ENCODE data around the gene DNAJB5.

DNAJB5 gene

DNA sequence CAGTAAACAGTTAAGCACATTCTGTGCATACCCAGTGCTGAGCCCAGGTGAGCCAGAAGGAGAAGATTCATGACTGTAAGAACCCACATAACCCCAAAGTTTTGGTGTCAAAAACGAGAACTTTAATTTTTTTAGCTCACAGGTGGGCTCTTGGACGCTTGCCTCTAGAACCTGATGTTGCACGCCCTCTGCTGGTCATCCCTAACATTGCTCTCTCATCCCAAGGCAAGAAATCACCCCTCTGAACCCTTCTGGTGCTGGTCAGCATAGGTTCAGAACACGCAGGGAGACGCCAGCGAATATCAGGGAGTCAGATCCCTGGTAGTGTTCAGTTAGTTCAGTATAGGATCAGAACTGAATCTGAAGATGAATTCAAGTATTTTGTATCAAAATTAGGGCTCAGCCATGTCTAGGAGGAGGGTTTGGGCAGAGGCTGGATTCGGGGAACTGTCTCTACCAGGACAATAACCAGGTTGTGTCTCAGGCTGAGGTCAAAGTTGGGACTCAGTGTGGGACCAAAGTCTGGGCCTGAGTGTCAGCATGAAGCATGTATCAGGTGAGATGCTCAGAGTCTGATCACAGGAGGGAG, 4.1 kb upstream of the DNAJB5 start:
- peak; percentile 44 to 62 for DNase-seq

DNA sequence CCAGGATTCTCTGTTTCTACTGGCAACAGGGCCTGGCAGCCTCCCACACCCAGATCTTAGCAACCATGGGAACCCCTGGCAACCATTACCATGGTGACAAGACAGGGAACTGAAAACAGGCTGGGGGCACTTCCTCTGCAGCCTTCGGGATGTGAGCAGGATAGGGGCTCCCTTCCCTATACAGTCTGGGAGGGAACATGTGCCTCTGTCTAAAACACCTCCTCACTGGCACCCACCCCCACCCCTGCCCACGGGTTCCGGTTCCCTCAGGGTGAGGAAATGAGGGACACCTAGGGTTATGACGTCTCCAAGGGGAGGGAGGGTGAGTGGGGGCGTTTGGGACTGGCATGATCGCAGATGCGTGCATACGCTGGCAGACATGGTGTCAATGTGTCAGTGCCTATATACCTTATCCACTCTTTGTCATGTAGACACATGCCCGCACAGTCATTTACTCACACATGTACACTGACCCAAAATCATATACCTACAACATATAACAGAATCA, 3.0 kb upstream of the DNAJB5 start:
- DNase-seq, result peak; percentile 77 to 80

DNA sequence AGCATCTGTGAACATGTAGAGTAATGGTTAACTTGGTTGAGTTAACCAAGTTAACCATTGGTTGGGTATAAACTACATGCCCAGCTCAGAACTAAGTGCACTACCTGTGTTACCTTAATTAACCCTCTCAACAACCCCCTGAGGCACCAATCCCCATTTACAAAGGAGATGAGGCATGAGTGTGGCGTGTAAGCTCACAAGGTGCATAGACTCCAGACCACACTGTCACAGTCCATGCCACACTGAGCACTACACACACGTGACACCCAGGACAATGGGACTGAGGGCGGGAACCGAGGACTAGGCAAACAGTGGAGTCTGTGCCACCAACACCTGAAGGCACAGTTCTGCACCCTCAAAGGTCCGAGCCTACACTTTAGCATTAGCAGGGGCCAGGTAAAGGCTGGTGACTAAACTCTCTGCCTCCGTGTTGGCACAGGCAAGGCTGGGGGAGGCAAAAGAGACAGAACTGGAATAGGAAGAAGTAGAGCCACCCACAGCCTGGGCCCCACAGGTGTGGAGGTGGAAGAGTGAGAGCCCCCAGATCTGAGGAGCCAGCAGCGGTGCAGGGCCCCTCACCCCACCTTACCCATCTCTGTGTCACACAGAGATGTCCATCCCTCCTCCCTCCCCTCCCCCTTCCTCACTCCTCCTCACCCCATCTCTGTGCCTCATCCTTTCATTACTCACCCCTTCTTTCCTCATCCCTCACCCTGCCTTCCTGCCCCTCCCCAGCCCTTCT, 2.2 kb upstream of the DNAJB5 start:
- peak; percentile 33 to 35 for DNase-seq

DNA sequence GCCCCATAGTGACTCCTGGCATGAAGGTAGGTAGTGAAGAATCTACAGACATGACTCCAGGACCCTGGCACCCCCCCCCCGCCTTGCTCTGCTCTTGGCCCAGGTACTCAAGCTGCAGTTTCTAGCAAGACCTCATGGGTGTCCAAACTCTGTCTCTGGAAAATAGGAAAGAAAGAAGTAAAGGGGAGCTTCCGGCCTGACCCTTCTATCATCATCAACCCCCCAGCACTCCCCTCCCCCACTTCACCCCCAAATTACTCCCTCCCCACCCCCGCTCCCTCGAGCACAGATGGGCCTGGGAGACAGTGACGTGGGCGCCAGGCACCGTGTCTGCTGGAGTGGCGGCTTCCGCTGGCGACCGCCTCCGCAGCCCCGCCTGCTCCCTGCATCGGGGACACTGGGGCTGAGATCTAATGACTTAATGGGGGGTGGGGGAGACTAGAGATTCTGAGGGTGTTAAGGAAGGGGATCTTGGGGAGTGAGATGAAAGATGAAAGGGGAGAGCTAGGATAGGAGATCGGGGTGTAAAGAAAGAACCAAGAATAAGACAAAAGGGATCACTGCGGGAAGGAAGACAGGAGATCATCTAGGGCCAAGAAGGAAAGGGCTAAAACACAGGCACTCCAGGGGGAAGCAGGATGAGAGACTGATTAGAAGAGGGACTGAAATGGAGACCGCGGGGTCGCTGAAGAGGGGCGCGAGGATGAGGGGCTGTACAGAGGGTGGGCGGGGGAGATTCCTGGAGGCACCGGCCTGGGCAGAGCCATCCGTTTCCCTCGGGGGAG, 1.1 kb upstream of the DNAJB5 start:
- peak; percentile 65 to 71 for DNase-seq

DNA sequence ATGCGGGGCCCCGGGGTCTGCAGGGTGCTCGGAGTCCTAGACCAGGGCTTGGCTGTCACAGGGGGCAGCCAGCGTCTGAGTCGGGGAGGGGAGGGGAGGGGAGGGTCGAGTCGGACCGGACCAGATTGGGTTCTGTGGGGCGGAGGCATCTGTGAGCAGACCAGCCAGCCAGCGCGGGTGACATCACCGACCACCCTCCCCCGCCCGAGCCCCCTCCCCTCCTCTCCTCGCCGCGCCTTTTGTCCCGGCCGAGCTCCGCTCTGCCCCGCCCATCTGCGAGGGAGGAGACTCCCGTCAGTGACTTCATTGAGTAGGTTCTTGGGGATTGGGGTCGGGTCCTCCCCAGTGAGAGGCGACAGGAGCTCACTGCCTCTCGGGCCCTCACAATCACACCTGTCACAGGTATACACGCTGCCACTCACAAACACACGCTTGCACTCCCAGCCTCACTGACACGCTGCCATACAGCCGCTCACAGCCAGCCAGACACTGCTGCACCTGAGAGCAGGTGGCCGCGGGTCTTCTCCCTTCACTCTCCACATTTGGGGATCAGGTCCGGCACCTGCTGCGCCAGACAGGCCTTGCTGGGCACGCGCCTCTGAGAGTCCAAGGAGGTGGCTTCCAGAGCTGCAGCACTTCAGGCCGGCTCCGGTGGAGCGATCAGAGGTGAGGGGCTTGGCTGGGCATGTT, 546 bp downstream of the DNAJB5 start:
- DNase-seq, result peak; percentile 43 to 54

DNA sequence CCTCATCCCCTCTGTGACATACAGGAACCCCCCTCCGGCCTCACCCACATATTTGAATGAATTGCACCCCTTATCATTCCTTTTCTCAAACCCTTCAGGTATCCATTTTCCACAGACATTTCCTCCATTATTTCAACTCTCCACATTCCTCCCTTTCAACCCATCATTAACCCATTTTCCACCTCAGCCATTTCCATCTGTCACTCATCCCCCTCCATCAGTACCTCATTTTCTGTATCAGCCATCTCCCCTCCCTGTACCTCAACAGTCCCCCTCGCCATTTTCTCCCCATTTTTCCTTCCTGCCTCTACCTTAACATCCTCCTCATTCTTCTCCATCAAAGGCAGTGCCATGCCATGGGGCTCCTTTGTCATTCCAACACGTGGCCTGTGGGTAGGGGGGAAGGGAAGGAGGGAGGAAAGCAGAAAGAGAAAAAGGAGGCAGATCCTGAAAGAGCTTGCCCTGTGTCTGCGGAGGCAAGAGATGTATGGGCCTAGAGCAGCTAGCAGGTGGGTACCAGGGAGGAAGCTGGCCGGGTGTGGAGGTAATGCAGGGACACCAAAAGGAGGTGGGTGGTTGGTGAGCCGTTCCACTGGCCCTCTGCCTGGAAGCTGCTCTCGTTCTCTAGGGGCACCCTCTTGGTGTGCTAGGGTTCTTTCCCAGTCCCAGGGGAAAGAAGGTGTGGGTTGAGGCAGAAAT, 1.5 kb downstream of the DNAJB5 start:
- DNase-seq, result no peak

DNA sequence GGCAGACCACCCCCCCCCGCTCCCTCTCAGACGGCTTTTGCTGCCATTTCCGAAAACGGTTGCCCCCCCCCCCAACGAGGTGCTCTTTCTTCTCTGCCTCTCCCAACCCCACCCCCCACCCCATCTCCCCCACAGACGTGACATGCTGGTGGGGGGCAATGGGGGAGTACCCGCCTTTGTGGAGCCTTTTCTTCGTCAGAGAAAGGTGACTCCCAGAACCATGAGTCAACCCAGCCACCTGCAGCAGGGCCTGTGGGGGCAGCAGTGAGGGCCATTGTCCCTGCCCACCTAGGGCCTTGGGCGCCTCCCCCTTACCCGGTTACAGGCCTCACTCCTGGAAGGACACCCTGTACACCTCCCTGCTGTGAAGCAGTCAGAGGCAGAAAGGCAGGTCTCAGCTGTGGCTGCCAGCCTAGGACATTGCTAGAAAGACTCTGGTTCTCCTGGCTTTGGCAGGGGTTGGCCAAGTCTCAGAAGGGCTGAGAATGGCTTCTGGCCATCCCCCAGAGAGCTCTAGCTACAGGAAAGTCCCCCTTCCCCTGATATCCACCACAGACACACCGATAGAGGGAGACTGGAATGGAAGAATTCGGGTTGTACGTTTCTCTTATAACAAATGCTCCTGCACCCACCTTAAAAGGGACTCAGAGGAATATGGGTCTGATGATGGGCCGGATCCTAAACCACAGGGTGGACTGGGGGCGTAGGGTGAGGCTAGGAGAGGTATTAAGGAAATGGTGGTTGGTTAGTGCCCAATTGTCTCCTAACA, 2.2 kb downstream of the DNAJB5 start:
- peak; percentile 16 to 29 for DNase-seq

DNA sequence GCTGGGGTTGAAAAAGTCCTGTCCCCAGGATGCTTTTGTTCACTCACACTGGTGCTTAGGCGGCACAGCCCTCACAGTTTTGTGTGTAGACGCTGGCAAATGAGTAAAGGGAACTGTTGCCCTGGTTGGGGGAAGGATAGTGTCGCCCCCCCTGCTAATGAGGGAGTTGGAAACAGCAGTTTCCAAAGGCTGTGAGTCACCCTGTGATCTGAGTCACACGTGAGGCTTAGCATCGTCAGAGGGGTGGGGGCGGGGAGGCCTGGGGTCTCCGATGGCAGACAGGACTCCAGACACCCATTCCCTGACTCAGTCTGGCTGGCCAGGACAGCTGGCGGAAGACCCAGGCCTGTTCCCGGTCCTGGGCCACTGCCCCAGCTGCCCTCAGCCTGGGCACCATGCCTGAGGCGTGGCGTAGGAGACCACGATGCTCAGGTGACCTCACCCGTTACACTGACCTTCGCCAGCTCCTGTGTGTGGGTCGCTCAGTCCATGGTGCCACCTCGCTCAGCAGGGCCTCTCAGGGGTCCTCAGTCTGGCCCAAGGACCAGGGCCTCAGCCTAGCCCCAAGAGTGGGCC, 2.9 kb downstream of the DNAJB5 start:
- DNase-seq, result peak; percentile 75 to 77

DNA sequence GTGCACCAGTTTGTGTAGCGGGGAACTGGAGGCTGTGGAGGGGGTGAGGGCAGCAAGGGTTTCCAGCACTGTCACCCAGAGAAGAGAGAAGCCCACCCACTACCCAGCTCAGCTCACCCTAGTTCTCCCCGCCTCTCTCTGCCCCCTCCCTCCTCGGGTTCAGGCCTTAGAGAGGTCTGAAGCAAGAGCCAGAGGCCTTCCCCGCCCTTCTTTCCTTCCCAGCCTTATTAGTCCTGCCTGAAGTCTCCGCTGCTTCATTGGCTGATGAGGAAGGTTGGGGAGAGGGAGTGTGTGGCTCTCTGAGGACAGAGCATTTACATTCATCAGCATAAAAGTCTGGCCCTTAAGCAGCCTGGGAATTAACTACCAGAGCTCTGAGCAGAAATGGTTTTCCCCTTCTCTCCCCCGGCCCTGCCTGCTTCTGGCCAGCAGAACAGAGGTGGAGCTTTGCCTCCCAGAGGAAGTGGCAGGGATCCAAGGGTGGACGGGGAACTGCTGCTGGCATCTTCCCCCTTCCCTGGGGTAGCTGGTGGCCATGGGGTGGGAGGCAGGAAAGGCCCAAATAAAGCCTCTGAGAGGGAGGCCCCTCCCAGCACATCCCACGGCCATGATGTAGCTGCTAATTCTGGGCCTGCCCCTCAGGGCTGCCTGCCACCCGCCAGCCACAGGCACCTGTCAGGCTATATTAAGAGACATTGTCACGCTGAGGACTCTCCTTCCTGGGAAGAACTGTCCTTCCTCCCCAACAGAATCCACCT, 4.1 kb downstream of the DNAJB5 start:
- DNase-seq, result no peak

DNA sequence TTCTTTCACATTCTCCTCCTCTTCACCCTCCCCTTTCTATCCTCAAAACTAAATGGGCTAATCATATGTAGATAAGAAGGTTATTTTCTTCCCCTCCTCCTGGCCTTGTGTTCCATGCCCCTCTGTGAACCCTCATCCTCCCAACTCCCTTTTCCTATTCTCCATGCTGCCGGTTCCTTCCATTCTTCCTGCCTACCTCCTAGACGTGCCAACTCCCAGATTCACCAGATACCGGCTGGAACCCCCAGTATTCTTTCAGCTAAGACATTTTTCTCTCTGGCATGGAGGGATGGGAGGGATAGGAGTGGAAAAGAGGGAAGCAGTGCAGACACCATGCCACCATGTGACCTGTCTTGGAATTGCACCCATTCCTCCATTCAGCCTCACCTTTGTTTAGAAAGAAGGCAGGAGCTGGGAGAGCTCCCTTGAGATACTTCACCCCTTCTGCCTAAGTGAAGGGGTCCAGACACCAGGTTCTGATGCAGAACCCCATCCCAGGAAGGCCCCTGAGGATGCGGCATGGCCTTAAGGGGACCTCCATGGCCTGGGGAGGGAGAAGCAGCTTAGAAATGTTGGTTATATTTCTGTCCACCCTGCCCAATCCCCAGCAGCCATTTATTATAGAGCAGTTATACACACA, 4.8 kb downstream of the DNAJB5 start:
- DNase-seq, result no peak

DNA sequence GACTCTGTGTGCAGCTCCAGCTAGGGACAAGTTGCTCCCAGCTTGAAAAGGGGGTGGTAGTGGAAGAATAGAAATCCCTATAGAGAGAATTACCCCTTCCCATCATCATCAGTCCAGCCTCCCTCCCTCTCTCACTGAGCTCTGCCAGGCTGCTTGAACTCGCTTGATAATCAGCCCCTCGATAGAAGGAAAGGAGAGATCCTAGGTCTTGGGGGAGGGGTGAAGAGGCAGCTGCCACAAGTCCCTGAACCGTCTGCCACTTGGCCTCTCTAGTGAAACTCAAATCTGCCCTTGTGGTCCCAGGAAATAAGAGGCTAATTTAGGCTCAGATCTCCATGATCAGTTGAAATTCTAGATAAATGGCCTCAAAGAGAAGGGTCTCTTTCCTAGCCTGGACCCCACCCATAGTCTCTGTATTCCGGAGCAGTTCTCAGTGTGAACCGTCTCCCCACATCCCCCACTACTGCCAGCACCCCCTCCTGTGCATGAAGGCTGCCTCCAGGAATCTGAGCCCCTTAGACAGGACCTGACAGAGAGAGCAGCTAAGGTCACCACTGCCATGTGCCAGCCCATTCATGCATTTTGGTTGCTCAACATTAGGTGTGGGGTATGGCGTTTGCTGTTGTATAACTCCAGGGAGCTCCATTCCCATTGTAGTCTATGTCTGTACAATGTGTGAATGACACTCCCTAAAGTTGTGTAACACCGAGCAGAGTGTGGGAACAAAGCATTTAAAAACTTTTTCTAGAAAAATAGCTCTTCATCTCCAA, 5.5 kb downstream of the DNAJB5 start:
- DNase-seq, result no peak

DNA sequence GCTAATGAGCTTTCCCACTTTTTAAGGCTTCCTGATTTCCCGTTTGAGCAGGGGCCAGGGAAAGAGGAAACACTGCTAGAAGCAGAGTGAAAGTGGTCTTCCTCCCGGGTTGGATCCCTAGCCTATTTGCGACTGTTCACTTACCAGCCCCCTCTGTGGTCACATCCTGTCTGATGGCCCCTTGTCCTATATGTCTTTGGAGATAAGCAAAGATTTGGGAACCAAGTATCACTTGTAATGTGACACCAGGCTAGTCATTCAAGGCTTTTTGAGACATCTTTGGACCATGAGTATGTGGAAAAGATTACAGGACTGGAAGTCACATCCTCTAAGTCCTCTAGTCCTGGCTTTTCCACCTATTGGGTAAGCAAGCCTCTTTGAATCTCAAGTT, 6.1 kb downstream of the DNAJB5 start:
- DNase-seq, result no peak

DNA sequence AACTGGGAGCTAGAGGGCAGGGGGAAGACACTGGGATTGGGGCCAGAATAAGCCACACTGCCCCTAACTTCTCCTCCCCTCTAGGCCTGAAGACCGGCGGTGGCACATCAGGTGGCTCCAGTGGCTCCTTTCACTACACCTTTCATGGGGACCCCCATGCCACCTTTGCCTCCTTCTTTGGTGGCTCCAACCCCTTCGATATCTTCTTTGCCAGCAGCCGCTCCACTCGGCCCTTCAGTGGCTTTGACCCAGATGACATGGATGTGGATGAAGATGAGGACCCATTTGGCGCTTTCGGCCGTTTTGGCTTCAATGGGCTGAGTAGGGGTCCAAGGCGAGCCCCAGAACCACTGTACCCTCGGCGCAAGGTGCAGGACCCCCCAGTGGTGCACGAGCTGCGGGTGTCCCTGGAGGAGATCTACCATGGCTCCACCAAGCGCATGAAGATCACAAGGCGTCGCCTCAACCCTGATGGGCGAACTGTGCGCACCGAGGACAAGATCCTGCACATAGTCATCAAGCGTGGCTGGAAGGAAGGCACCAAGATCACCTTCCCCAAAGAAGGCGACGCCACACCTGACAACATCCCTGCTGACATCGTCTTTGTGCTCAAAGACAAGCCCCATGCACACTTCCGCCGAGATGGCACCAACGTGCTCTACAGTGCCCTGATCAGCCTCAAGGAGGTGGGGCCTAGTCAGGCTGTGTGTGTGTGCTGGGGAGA, 6.8 kb downstream of the DNAJB5 start:
- DNase-seq, result no peak

DNA sequence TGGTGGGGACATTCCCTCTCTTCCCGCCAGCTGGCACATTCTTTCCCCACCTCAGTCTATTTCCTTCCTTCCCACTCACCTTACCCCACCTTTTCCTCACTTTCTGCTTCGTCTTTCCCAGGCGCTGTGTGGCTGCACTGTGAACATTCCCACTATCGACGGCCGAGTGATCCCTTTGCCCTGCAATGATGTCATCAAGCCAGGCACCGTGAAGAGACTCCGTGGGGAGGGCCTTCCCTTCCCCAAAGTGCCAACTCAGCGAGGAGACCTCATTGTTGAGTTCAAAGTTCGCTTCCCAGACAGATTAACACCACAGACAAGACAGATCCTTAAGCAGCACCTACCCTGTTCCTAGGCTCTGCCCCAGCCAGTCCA, 7.3 kb downstream of the DNAJB5 start:
- DNase-seq, result no peak

DNA sequence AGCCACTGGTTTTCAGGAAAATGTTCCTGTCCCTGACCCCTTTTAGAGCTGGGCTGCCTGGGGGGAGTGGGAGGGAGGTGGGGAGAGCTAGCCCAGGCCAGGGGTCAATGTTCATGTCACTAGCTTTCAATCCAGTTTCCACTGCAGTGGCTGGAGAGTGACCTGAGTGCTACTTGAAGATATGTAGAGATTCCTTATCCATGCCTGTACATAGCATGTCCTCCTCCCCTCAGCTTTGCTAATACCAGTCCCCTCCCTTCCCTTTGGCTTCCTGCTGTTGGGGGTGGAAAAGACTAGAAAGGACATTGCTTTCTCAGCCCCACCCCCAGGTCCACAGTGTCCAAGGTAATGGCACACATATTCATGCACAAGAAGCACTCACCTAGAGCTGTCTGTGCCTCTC, 7.8 kb downstream of the DNAJB5 start:
- DNase-seq, result no peak

DNA sequence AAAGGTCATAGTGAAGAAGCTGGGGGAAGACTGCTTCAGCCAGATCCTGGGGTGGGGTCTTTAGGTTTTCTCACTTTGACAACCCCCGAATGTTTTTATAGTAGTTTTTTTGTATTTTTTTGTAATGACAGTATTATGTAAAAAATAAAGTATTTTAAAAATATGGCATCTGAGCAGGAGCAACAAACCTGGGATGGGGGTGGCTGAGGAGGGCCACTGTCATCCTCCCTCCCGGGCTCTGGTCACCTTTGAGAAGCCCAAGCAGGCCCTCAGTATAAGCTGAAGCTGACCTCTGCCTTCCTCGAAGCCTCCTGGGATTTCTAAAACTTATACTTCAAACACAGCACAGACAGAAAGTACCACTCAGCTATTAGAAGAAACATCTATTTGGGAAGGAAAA, 8.7 kb downstream of the DNAJB5 start:
- DNase-seq, result no peak

DNA sequence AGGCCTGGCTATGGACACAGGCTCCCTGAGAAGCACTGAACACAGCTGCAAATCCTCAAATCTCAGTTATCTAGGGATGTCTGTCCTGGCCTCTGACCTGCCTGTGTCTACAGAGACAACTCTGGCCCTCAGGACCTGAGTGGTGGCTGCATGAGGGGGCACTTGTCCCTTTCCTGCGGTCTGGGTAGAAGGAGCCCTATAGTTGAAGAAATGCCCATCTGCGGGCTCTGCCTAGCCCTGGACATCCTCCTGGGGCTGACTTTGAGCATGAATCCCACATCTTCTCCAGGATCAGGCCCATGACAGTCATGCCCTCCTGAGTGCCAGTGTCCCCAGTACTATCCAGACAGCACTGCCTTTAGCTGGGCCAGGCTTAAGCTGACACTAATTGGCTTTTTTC, 10.0 kb downstream of the DNAJB5 start:
- DNase-seq, result no peak

DNA sequence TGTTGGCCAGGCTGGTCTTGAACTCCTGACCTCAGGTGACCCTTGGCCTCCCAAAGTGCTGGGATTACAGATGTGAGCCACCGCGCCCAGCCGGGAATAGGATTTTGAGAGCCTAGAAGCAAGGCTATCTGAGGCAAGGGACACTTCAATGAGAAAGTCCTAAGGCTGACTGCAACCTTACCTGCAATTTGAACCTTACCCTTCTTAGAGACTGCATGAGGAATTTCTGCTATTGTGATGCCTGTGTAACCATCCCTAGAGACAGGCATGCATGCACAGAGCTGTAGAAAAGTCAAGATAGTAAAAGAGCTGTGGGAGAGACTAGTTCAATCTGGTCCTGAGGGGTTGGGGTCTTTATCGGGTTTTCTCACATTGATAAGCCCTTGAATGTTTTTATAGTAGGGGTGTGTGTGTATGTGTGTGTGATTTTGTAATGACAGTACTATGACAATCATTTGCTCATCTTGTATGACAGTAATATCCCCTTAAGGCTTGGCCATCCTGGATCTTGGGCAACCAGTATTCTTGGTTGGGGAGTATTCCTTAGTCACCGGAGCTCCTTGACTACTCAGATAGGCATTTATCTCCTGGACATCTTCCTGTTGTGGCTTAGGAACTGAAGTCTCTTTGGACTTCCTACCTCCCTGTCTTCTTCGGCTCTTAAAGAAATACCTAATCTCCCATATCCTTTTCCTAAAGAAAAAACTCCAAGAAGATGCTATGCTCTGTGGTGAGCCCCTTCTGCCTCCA, 11.2 kb downstream of the DNAJB5 start:
- DNase-seq, result no peak

All from activated CD4-positive, alpha-beta T cell treated with anti-CD3 and anti-CD28 coated beads for 4 hours (primary cell).